ENCODE data around the gene WDR93.
"Not testable (repeated sequence)": the region's sequence is repeated elsewhere in the genome, so short reads cannot be mapped to it uniquely, and the experiment has no call there.

WDR93 gene

GRCh38 chr15:89782619-89782950 lies 92.0 kb downstream of the WDR93 start:
- H3K9me3 ChIP-seq (ENCODE audit: control insufficient read depth, insufficient read depth, low read depth, low read length); H3K4me3 ChIP-seq (ENCODE audit: low read depth, low read length); H3K36me3 ChIP-seq (ENCODE audit: control insufficient read depth, insufficient read depth, low read length); H3K9ac ChIP-seq (ENCODE audit: low read length); H3K27ac ChIP-seq (ENCODE audit: low read depth, low read length): not testable (repeated sequence)
- H3K27me3 ChIP-seq (ENCODE audit: control insufficient read depth, insufficient read depth, low read length): peaks cover 24% of the 10 kb centered on the region
- H3K4me1 ChIP-seq (ENCODE audit: control insufficient read depth, insufficient read depth, low read length): peaks cover 32% of the 10 kb centered on the region

- H3K9ac ChIP-seq (ENCODE audit: low read length): peak overlapping the region; percentile 10
- H3K27ac ChIP-seq (ENCODE audit: low read depth, low read length): no peak overlapping the region; the same call in 1 of the 2 replicates
- H3K4me3 ChIP-seq (ENCODE audit: low read depth, low read length): peak overlapping the region; percentile 17; the same call in 1 of the 2 replicates
- H3K9me3 ChIP-seq (ENCODE audit: control insufficient read depth, insufficient read depth, low read depth, low read length): peaks cover 8% of the 10 kb centered on the region
- H3K36me3 ChIP-seq (ENCODE audit: control insufficient read depth, insufficient read depth, low read length): peaks cover 6% of the 10 kb centered on the region; the same call in 1 of the 2 replicates
- H3K4me1 ChIP-seq (ENCODE audit: control insufficient read depth, insufficient read depth, low read length): peaks cover 32% of the 10 kb centered on the region
- H3K27me3 ChIP-seq (ENCODE audit: control insufficient read depth, insufficient read depth, low read length): peaks cover 17% of the 10 kb centered on the region; the same call in 1 of the 2 replicates
Measured at GRCh38 chr15:89783111-89783860, 92.7 kb downstream of the WDR93 start.

GRCh38 chr15:89783861-89784685 lies 93.5 kb downstream of the WDR93 start:
- H3K9me3 ChIP-seq (ENCODE audit: control insufficient read depth, insufficient read depth, low read depth, low read length): peaks cover 10% of the 10 kb centered on the region
- peaks cover 6% of the 10 kb centered on the region; the same call in 1 of the 2 replicates for H3K36me3 ChIP-seq (ENCODE audit: control insufficient read depth, insufficient read depth, low read length)
- H3K4me1 ChIP-seq (ENCODE audit: control insufficient read depth, insufficient read depth, low read length): peaks cover 32% of the 10 kb centered on the region
- no peak overlapping the region; the same call in 1 of the 2 replicates for H3K27ac ChIP-seq (ENCODE audit: low read depth, low read length)
- peak overlapping the region; percentile 4 for H3K9ac ChIP-seq (ENCODE audit: low read length)
- H3K27me3 ChIP-seq (ENCODE audit: control insufficient read depth, insufficient read depth, low read length): peaks cover 15% of the 10 kb centered on the region; the same call in 1 of the 2 replicates
- H3K4me3 ChIP-seq (ENCODE audit: low read depth, low read length): peak overlapping the region; percentile 17; the same call in 1 of the 2 replicates

DNA sequence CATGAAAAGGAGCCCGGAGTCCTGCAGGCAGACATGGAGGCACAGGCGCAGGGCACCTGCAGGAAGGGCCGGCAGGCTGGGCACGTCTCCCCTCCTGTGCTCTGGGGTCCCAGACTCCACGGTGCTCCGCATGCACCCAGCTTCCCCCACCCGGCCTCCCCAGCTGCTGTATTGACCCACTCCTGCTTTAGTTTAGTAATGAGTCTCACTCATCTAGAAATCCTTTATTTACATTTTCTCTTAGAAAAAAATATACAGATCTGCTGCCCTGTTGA lies 94.0 kb downstream of the WDR93 start:
- peaks cover 10% of the 10 kb centered on the region for H3K9me3 ChIP-seq (ENCODE audit: control insufficient read depth, insufficient read depth, low read depth, low read length)
- H3K36me3 ChIP-seq (ENCODE audit: control insufficient read depth, insufficient read depth, low read length): peaks cover 6% of the 10 kb centered on the region; the same call in 1 of the 2 replicates
- no peak overlapping the region for H3K4me3 ChIP-seq (ENCODE audit: low read depth, low read length)
- no peak overlapping the region for H3K27ac ChIP-seq (ENCODE audit: low read depth, low read length)
- H3K4me1 ChIP-seq (ENCODE audit: control insufficient read depth, insufficient read depth, low read length): peaks cover 32% of the 10 kb centered on the region
- H3K9ac ChIP-seq (ENCODE audit: low read length): no peak overlapping the region
- H3K27me3 ChIP-seq (ENCODE audit: control insufficient read depth, insufficient read depth, low read length): peaks cover 15% of the 10 kb centered on the region; the same call in 1 of the 2 replicates

GRCh38 chr15:89785064-89785773 lies 94.6 kb downstream of the WDR93 start:
- H3K9me3 ChIP-seq (ENCODE audit: control insufficient read depth, insufficient read depth, low read depth, low read length): peaks cover 10% of the 10 kb centered on the region
- H3K27ac ChIP-seq (ENCODE audit: low read depth, low read length): no peak overlapping the region
- peaks cover 32% of the 10 kb centered on the region for H3K4me1 ChIP-seq (ENCODE audit: control insufficient read depth, insufficient read depth, low read length)
- H3K36me3 ChIP-seq (ENCODE audit: control insufficient read depth, insufficient read depth, low read length): peaks cover 6% of the 10 kb centered on the region; the same call in 1 of the 2 replicates
- no peak overlapping the region for H3K4me3 ChIP-seq (ENCODE audit: low read depth, low read length)
- no peak overlapping the region for H3K9ac ChIP-seq (ENCODE audit: low read length)
- H3K27me3 ChIP-seq (ENCODE audit: control insufficient read depth, insufficient read depth, low read length): peaks cover 14% of the 10 kb centered on the region; the same call in 1 of the 2 replicates

DNA sequence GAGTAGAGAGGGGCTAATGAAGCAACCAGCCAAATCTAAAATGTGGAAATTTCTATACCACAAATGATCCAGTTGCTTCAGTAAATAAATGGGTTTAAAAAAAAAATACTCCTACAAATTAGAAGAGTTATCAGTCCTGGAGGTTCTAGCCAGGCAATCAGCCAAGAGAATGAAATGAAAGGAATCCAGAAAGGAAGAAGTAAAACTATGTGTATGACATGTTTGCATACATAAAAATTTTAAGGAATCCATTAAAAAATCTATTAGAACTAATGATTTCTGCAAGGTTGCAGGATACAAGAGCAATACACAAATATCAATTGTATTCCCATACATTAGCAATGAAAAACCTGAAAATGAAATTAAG lies 95.1 kb downstream of the WDR93 start:
- H3K4me1 ChIP-seq (ENCODE audit: control insufficient read depth, insufficient read depth, low read length): peaks cover 31% of the 10 kb centered on the region
- H3K36me3 ChIP-seq (ENCODE audit: control insufficient read depth, insufficient read depth, low read length): peaks cover 6% of the 10 kb centered on the region; the same call in 1 of the 2 replicates
- H3K4me3 ChIP-seq (ENCODE audit: low read depth, low read length): no peak overlapping the region
- peaks cover 9% of the 10 kb centered on the region; the same call in 1 of the 2 replicates for H3K27me3 ChIP-seq (ENCODE audit: control insufficient read depth, insufficient read depth, low read length)
- H3K9me3 ChIP-seq (ENCODE audit: control insufficient read depth, insufficient read depth, low read depth, low read length): peaks cover 10% of the 10 kb centered on the region
- no peak overlapping the region for H3K9ac ChIP-seq (ENCODE audit: low read length)
- no peak overlapping the region for H3K27ac ChIP-seq (ENCODE audit: low read depth, low read length)

- H3K9ac ChIP-seq (ENCODE audit: low read length): no peak overlapping the region
- peaks cover 10% of the 10 kb centered on the region for H3K9me3 ChIP-seq (ENCODE audit: control insufficient read depth, insufficient read depth, low read depth, low read length)
- no peak overlapping the region for H3K27ac ChIP-seq (ENCODE audit: low read depth, low read length)
- H3K36me3 ChIP-seq (ENCODE audit: control insufficient read depth, insufficient read depth, low read length): peaks cover 6% of the 10 kb centered on the region; the same call in 1 of the 2 replicates
- H3K27me3 ChIP-seq (ENCODE audit: control insufficient read depth, insufficient read depth, low read length): peaks cover 3% of the 10 kb centered on the region; the same call in 1 of the 2 replicates
- no peak overlapping the region for H3K4me3 ChIP-seq (ENCODE audit: low read depth, low read length)
- H3K4me1 ChIP-seq (ENCODE audit: control insufficient read depth, insufficient read depth, low read length): peaks cover 16% of the 10 kb centered on the region
Measured at GRCh38 chr15:89787944-89788343, 97.3 kb downstream of the WDR93 start.

DNA sequence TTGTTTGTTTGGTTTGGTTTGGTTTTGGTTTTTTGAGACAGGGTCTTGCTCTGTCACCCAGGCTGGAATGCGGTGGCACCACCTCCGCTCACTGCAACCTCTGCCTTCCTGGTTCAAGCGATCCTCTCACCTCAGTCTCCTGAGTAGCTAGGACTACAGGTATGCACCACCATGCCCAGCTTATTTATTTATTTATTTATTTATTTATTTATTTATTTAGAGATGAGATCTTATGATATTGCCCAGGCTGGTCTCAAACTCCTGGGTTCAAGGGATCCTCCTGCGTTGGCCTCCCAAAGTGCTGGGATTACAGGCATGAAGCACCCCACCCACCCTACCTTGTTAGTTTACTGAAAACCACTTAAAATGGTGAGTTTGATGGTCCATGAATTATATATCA lies 98.0 kb downstream of the WDR93 start:
- not testable (repeated sequence) for H3K9ac ChIP-seq (ENCODE audit: low read length); H3K27me3 ChIP-seq (ENCODE audit: control insufficient read depth, insufficient read depth, low read length); H3K4me3 ChIP-seq (ENCODE audit: low read depth, low read length); H3K36me3 ChIP-seq (ENCODE audit: control insufficient read depth, insufficient read depth, low read length); H3K27ac ChIP-seq (ENCODE audit: low read depth, low read length); H3K9me3 ChIP-seq (ENCODE audit: control insufficient read depth, insufficient read depth, low read depth, low read length)
- peaks cover 11% of the 10 kb centered on the region for H3K4me1 ChIP-seq (ENCODE audit: control insufficient read depth, insufficient read depth, low read length)

DNA sequence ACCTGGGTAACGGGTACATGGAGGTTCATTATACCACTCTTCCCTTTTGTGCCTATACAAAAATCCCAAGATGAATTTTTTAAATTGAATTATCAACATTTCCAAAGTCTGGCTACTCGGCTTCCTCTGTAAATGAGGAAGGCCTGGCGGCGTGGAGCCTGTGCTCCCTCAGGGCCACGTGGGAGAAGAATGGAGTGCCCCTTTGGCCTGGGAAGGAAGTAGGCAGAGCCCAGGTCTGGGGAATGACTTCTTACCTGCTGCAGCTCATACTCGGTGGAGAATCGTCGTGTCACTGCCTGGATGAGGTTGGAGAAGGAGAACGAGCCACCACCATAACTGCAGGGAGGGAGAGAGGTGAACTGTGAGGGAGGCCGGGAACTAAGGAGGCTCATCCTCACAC lies 99.6 kb downstream of the WDR93 start:
- Histone ChIP-seq H3K4me1 (ENCODE audit: control insufficient read depth, insufficient read depth, low read length) (no peaks in the 10 kb centered on the region; the same call in 1 of the 2 replicates), H3K27me3 (ENCODE audit: control insufficient read depth, insufficient read depth, low read length) (no peaks in the 10 kb centered on the region; the same call in 1 of the 2 replicates), H3K9me3 (ENCODE audit: control insufficient read depth, insufficient read depth, low read depth, low read length) (peaks cover 10% of the 10 kb centered on the region), H3K4me3 (ENCODE audit: low read depth, low read length) (no peak overlapping the region), H3K9ac (ENCODE audit: low read length) (no peak overlapping the region), H3K27ac (ENCODE audit: low read depth, low read length) (no peak overlapping the region), H3K36me3 (ENCODE audit: control insufficient read depth, insufficient read depth, low read length) (peaks cover 6% of the 10 kb centered on the region; the same call in 1 of the 2 replicates)

DNA sequence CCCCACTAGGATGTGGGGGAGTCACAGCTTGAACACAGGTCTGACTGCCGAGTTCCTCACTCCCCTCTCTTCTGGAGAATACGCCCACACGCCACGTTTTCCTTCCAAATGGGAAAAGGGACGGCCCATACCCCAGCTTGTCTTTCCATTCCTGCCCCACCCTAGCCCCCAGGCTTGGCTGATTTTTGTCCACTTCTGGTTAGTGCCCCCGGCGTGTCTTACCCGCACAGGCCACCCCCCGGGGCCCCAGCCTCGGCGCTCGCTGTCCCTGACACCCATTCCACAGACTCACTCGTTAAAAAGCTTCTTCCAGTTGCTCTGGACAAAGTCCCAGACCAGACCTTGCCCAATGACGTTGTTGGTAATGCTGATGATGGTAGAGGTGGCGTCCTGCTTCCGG lies 100.0 kb downstream of the WDR93 start:
- Histone ChIP-seq H3K36me3 (ENCODE audit: control insufficient read depth, insufficient read depth, low read length) (peaks cover 6% of the 10 kb centered on the region; the same call in 1 of the 2 replicates), H3K9ac (ENCODE audit: low read length) (no peak overlapping the region), H3K4me1 (ENCODE audit: control insufficient read depth, insufficient read depth, low read length) (no peaks in the 10 kb centered on the region), H3K27ac (ENCODE audit: low read depth, low read length) (no peak overlapping the region), H3K9me3 (ENCODE audit: control insufficient read depth, insufficient read depth, low read depth, low read length) (peaks cover 10% of the 10 kb centered on the region), H3K4me3 (ENCODE audit: low read depth, low read length) (no peak overlapping the region), H3K27me3 (ENCODE audit: control insufficient read depth, insufficient read depth, low read length) (no peaks in the 10 kb centered on the region; the same call in 1 of the 2 replicates)

All from HUES6 (cell line).